ENCODE measurements around the gene SOAT2.

SOAT2 gene, protein sequence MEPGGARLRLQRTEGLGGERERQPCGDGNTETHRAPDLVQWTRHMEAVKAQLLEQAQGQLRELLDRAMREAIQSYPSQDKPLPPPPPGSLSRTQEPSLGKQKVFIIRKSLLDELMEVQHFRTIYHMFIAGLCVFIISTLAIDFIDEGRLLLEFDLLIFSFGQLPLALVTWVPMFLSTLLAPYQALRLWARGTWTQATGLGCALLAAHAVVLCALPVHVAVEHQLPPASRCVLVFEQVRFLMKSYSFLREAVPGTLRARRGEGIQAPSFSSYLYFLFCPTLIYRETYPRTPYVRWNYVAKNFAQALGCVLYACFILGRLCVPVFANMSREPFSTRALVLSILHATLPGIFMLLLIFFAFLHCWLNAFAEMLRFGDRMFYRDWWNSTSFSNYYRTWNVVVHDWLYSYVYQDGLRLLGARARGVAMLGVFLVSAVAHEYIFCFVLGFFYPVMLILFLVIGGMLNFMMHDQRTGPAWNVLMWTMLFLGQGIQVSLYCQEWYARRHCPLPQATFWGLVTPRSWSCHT

GRCh38 chr12:53102883-53103807 lies at the start of gene SOAT2:
TSS of gene SOAT2 (plus strand) at chr12:53103486. CDS start at chr12:53103578, 92 bp downstream.
- H3K9me3 ChIP-seq, result no peaks in the 10 kb centered on the region
- H3K4me3 ChIP-seq, result no peak within 1 kb of the TSS
- H3K9ac ChIP-seq, result no peak within 1 kb of the TSS
- TF ChIP-seq Cebpa-rat (IDR thresholded peaks at IDR 0.05), result no peak
- H3K27me3 ChIP-seq, result no peaks in the 10 kb centered on the region
- H3K4me2 ChIP-seq, result peak within 1 kb of the TSS; percentile 60
- H3K27ac ChIP-seq, result peak within 1 kb of the TSS; percentile 20
- H4K20me1 ChIP-seq, result no peaks in the 10 kb centered on the region
- no peaks in the 10 kb centered on the region for H3K36me3 ChIP-seq
- H3K4me1 ChIP-seq, result peaks cover 37% of the 10 kb centered on the region

- Histone ChIP-seq H4K20me1 (no peaks in the 10 kb centered on the region), H3K27ac (peak overlapping the region; percentile 59), H3K4me3 (peak overlapping the region; percentile 80), H3K9ac (peak overlapping the region; percentile 67), H3K36me3 (no peaks in the 10 kb centered on the region), H3K4me2 (peak overlapping the region; percentile 93), H3K4me1 (peaks cover 24% of the 10 kb centered on the region), H3K27me3 (no peaks in the 10 kb centered on the region), H3K9me3 (no peaks in the 10 kb centered on the region)
- no peak for TF ChIP-seq Cebpa-rat (IDR thresholded peaks at IDR 0.05)
Measured at GRCh38 chr12:53054112-53054878, 49.0 kb upstream of the SOAT2 start.

DNA sequence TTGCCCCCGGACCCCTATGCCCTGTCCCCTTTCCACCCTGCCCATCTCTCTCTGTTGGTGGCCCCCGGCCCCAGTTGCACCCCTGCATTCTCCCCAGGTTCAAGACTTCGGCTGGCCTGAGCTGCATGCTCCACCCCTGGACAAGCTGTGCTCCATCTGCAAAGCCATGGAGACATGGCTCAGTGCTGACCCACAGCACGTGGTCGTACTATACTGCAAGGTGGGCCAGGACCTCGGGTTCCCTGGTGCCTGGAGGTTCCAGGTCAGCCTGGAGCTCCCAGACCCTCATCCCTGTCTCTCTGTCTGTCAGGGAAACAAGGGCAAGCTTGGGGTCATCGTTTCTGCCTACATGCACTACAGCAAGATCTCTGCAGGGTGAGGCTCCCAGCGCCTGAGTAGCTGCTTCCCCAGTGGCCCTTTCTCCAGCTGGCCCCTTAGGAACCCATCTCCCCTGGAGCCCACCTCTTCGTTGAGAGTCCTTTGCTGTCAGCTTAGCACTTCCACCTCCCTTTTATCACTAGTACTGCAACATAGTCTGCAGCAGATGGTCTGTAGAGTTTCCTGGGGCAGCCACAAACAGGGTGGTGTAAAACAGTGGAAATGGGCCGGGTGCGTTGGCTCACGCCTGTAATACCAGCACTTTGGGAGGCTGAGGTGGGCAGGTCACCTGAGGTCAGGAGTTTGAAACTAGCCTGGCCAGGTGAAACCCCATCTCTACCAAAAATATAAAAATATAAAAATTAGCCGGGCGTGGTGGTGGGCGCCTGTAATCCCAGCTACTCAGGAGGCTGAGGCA lies 47.6 kb upstream of the SOAT2 start:
- Histone ChIP-seq H3K27me3 (no peaks in the 10 kb centered on the region), H3K9me3 (no peaks in the 10 kb centered on the region), H3K4me3 (no peak overlapping the region), H3K4me1 (peaks cover 14% of the 10 kb centered on the region), H3K27ac (no peak overlapping the region), H3K9ac (no peak overlapping the region), H3K4me2 (no peak overlapping the region), H4K20me1 (no peaks in the 10 kb centered on the region), H3K36me3 (no peaks in the 10 kb centered on the region)
- no peak for TF ChIP-seq Cebpa-rat (IDR thresholded peaks at IDR 0.05)

- no peak for TF ChIP-seq Cebpa-rat (IDR thresholded peaks at IDR 0.05)
- Histone ChIP-seq H3K4me3 (no peak overlapping the region), H3K36me3 (no peaks in the 10 kb centered on the region), H3K9me3 (no peaks in the 10 kb centered on the region), H4K20me1 (no peaks in the 10 kb centered on the region), H3K4me1 (peaks cover 14% of the 10 kb centered on the region), H3K4me2 (no peak overlapping the region), H3K9ac (no peak overlapping the region), H3K27me3 (no peaks in the 10 kb centered on the region), H3K27ac (no peak overlapping the region)
Measured at GRCh38 chr12:53056296-53056695, 47.0 kb upstream of the SOAT2 start.

DNA sequence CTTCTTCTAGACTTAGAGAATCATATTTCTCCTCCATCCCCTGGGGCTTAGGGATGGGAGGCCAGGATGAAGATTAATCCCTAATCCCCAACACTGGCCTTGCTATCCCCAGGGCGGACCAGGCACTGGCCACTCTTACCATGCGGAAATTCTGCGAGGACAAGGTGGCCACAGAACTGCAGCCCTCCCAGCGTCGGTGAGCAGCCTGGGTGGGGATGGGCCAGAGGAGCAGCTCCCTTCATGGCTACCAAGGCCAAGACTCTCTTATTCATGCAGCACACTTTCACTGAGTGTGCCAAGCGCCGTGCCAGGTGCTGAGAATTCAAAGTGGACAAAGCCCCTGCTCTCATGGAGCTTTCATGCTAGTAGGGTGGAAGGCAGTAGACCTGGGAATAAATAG lies 46.4 kb upstream of the SOAT2 start:
- H3K4me1 ChIP-seq, result peaks cover 14% of the 10 kb centered on the region
- no peak overlapping the region for H3K4me2 ChIP-seq
- no peaks in the 10 kb centered on the region for H3K9me3 ChIP-seq
- no peak overlapping the region for H3K27ac ChIP-seq
- H3K4me3 ChIP-seq, result no peak overlapping the region
- H3K27me3 ChIP-seq, result no peaks in the 10 kb centered on the region
- H4K20me1 ChIP-seq, result no peaks in the 10 kb centered on the region
- H3K9ac ChIP-seq, result no peak overlapping the region
- TF ChIP-seq Cebpa-rat (IDR thresholded peaks at IDR 0.05), result no peak
- no peaks in the 10 kb centered on the region for H3K36me3 ChIP-seq

DNA sequence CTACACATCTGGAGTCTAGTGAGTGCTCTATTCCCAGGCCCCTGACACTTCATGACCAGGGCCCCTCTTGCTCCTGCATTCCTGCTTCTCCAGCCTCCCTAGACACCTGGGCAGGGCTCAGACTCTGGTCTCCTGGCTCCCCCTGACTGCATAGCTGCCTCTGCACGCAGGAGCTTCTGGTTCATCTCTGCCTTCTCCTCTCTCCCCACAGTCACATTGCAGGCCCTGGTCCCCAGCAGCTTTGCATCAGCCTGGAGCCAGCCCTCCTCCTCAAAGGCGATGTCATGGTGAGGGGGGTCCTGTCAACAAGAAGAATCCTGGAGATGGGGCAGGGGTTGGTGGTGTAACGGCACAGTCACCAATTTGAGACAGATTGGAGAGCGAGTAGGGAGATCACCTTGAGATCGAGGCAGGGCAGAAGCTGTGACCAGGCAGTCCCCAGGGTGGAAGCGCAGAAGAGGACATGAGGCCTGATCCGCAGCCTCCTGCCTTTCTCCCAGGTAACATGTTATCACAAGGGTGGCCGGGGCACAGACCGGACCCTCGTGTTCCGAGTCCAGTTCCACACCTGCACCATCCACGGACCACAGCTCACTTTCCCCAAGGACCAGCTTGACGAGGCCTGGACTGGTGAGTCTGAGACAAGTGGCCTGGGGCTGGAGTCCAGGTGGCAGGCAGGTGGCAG lies 45.3 kb upstream of the SOAT2 start:
- Histone ChIP-seq H3K4me3 (no peak overlapping the region), H3K9me3 (no peaks in the 10 kb centered on the region), H3K27me3 (no peaks in the 10 kb centered on the region), H3K9ac (no peak overlapping the region), H3K36me3 (no peaks in the 10 kb centered on the region), H4K20me1 (no peaks in the 10 kb centered on the region), H3K27ac (no peak overlapping the region), H3K4me2 (no peak overlapping the region), H3K4me1 (peaks cover 14% of the 10 kb centered on the region)
- no peak for TF ChIP-seq Cebpa-rat (IDR thresholded peaks at IDR 0.05)

- no peak overlapping the region for H3K9ac ChIP-seq
- H3K27me3 ChIP-seq, result no peaks in the 10 kb centered on the region
- no peak overlapping the region for H3K4me3 ChIP-seq
- H3K36me3 ChIP-seq, result no peaks in the 10 kb centered on the region
- peaks cover 12% of the 10 kb centered on the region for H3K4me1 ChIP-seq
- TF ChIP-seq Cebpa-rat (IDR thresholded peaks at IDR 0.05), result no peak
- no peak overlapping the region for H3K27ac ChIP-seq
- no peak overlapping the region for H3K4me2 ChIP-seq
- H4K20me1 ChIP-seq, result no peaks in the 10 kb centered on the region
- H3K9me3 ChIP-seq, result no peaks in the 10 kb centered on the region
Measured at GRCh38 chr12:53058674-53059433, 44.4 kb upstream of the SOAT2 start.

Measured in BLaER1 (cell line).